GM20431 (cell line): ENCODE results near the gene PPP4R4.
"Not testable (repeated sequence)": the region's sequence is repeated elsewhere in the genome, so short reads cannot be mapped to it uniquely, and the experiment has no call there.

Experiments used
- in situ Hi-C: fragments of 300-500 bp; cut with MseI, MboI; formaldehyde crosslinking; loops from one replicate; pipeline ENCODE4 v1.15.0; 2020; ENCODE audit warnings: low sequenced_read_pairs; ENCODE audit not compliant: unreplicated experiment

Gene PPP4R4

DNA sequence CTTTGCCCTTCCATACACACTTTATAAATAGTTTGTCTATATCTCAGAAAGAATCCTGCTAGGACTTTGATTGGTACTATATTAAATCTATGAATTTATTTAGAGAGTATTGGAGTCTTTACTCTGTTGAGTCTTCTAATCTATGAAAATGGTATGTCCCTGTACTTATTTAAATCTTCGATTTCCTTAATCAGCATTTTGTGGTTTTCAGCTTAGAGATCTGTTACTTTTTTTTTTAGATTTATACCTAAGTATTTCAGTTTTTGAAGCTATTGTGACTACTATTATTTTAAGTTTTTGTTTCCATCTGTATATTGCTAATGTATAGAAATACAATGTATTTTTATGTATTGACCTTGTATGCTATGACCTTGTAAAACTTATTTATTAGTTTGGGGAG is 31.3 kb upstream of the PPP4R4 start:
- in situ Hi-C loops = no loop called here

DNA sequence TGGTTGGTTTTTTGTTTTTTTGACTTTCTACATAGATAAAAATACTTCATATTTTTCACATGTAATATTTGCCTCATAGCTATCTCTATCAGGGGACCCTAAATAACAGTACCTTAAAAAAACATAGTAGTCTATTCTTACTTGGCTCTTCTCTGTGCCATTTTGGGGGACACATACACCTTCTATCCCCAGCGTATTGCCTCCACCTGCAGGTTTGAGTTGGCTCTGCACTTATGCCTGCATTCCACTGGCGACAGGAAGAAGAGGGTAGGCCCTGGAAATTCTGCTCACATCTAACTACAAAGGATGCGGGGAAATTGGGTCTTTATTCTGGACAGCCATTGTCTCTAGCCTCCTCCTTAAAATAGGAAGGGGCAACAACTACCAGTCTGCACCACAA is 30.9 kb upstream of the PPP4R4 start:
- in situ Hi-C loops = no loop called here

DNA sequence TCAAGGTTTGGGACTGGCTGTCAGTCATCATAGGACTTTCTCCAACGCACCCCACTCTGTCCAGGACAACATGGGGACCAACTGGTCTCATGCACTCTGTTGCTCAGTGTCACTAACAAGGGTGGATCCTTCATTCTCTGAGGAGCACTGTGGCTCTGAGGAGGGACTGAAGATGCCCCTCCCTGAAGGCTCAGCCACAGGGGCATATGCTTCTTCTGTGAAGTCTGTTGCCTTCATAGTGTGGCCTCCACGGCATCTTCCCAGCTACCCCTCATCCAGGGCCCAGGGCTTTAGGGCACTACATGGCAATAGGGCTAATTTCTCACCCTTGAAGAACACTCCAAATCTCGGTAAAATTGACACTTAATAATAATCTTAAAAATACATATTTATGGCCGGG is 30.4 kb upstream of the PPP4R4 start:
- in situ Hi-C loops = no loop called here

DNA sequence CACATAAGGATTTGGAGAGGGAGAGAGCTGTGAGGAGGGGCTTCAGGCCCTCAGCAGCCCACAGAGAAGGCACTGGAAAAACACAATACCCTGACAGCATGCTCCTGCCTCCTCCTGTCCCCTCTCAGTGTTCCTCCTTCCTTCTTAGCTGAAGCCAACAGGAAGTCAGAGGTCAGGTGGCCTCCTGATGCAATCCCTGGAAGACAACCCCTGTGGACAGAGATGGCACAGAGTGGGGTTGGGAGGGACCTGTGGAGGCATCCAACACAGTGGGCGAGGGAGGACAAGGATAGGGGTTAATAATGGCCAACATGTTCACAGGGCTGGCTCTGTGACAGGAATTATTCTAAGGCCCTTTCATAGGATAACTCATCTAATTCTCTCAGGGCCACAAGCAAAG is 29.4 kb upstream of the PPP4R4 start:
- in situ Hi-C loops = no loop called here

DNA sequence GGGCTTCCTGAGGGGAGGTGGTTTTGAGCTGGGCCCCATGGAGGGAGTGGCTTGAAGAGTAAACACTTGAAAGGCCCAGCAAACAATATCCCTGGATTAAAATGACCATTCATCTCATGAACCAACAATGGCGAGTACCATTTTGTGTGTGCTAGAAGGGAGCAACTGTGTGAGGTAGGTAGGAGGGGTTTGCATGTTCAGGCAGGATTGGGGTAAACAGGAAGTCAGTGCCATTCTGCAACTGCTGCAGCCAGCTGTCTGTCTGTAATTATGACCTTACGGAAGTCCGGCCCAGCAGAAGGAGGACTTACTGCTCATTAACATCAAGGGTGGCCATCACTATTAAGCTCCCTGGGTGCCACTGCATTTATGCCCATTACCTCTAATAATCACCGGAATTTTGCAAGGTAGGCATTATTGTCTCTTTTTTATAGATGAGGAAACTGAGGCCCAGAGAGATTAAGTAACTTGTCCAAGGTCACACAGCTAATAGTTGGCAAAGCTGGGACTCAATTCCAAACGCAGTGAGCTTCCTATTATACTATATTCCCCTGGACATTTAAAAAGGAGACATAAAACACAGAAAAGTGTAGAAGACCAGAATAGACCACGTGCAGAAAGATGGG is 28.1 kb upstream of the PPP4R4 start:
- in situ Hi-C loops = no loop called here

DNA sequence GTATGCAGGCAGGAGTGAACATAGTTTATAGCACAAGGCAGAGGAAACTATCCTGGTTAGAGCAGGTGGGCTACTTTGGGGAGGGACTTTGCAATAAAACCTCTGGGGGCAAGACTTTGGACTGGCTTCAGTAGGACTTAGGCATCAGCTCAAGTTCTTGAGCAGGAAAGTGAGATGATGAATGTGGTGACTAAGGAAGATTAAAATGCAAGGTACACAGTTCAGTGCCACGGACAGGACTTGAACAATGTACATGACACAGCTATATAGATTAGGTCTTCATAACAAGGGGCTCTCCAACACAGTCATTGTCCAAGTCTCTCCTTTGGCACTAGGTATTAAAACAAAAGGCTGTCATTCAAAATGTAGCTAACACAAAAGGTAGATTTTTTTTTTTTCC is 21.4 kb upstream of the PPP4R4 start:
- in situ Hi-C loops = no loop called here

DNA sequence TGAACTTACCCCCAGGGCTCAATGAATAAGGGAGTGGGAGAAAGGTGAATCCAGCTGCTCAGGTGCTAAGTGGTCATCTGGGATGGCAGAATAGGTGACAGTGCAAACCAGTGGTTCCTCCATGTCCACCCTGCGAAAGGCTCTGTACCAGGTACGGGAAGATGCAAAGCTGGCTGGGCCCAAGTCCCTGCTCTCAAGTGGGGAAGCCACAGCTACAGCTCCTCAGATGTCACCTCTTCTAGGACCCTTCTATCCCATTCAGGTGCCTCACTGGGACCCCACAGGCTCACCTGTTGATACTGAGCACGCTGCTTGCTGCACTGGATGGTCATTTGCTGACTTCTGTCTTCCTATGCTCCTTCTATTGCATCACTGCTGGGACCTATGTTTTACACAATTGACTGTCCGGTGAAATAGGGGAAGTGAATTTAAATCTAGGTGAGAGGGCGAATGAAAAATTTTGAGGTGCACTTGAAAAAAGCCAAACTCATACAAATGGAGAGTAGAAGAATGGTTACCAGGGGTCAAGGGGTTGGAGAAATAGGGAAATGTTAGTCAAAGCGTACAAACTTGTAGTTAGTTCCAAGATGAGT is 20.3 kb upstream of the PPP4R4 start:
- in situ Hi-C loops = no loop called here

DNA sequence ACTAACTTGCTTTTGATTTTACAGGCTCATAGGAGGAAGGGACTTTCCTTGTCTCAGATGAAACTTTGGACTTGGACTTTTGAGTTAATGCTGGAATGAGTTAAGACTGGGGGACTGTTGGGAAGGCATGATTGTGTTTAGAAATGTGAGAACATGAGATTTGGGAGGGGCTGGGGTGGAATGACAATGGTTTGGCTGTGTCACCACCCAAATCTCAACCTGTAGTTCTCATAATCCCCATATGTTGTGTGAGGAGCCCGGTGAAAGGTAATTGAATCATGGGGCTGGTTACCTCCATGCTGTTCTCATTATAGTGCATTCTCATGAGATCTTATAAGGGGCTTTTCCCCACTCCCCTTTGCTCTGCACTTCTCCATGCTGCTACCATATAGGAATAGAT is 18.0 kb upstream of the PPP4R4 start:
- in situ Hi-C loops = not testable (repeated sequence)

DNA sequence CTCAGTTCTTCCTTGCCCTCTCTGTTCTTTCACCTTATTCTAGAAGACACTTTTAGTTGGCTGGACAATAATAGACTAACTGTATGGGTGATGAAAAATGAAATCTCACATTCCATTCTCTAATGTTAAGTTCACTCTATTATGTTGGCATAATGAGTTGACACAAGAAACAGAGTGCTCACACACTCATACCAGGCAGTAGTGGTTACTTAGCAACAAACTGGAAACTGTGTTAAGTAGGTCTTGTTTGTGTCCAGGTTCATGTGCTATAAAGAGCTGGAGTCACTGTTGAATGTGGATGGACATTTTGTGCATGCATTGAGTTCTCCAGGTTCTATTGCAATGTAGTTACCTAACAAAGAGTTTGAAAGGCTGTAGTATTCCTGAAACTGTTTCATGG is 16.9 kb upstream of the PPP4R4 start:
- in situ Hi-C loops = no loop called here

DNA sequence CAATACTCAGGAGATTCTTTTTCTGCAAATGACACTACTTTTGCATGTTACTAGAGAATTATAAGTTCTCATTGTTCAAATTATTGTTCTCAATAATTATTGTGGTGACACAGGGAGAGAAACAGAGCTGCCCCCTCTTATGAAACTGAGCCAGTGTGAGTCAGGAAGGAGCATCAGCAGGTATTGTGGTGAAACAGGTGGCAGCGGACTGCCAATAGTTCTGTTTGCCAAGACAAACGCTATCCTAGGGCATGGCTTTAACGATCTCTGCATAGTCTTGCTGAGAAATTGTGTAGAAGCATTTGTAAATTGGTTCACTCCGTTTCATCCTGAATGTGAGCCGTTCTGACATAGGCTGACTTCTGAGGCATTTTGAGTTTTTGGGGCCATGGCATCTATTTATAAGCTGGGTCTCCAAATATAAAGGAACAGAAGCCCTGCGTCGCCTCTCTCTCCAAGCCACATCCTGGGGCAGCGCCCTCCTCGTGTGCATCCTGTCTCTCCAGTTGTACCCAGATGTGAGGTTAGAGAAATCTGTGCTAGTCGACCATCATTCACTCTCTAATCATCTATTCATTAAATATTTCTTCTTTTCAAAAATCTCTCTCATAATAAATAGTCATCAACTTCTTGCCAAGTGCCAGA is 15.8 kb upstream of the PPP4R4 start:
- in situ Hi-C loops = no loop called here

DNA sequence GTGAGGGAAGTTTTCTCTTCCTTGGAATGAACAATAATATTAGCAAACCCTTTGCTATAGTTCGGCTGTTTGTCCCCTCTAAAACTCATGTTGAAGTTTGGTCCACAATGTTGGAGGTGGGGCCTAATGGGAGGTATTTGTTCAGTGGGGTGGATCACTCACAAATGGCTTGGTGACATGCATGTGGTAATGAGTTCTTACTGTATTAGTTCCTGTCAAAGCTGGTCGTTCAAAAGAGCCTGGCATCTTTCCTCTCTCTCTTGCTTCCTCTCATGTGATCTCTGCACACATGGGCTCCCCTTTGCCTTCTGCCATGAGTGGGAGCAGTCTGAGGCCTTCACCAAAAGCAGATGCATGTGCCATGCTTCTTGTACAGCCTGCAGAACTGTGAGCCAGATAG is 13.1 kb upstream of the PPP4R4 start:
- in situ Hi-C loops = no loop called here

DNA sequence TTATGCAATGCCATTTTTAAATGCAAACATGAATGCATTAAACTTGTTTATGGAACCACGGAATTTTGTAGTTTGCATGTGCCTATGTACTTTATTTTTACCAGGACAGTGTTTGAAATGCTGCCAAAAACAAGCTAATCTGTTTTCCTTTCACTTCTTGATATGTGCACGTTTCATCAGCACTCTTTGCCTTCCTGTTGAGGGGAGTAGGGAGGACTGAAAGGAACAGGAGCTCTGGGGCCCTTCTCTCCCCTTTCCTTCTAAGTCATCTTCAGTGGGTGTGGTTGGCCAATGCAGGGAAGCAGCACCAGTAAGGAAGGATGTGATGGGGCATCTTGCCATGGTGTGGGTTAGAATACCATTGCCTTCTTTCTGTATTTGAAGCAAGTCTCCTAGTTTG is 12.1 kb upstream of the PPP4R4 start:
- in situ Hi-C loops = no loop called here

DNA sequence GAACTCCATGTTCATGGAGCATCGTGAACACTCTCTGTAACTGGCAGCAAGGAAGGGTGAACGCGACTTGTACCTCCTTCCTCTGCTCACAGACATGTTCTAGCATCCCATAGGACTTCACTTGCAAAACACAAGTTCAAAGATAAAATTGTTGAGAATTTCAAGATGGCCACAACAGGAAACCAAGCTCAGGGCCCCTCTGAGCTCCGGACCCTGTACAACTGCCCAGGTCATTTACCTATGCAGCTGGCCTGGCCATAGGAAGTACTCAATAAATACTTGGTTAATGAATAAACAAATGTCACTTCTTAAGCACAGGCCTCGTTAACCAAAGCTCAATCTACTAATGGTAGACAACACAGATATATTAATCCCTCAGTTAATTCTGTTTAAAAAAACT is 11.7 kb upstream of the PPP4R4 start:
- in situ Hi-C loops = no loop called here

DNA sequence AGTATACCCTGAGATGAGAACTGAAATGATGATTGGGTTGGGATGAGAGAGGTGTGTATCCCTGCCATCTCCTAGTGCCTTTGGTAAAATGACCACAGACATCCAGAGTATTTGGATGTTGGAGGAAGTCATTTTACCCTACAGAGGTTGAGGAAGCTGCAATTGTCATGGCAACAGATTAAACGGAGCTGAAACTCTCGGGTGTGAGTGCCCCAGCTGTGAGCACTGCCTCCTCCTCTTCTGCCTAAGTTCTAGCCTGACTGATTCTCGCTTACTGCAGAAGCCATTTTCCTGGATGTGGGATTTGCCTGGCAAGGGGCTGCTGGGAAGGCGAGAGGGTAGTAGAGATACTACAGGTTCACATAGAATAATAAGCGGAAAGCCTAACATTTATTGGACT is 10.3 kb upstream of the PPP4R4 start:
- in situ Hi-C loops = no loop called here

DNA sequence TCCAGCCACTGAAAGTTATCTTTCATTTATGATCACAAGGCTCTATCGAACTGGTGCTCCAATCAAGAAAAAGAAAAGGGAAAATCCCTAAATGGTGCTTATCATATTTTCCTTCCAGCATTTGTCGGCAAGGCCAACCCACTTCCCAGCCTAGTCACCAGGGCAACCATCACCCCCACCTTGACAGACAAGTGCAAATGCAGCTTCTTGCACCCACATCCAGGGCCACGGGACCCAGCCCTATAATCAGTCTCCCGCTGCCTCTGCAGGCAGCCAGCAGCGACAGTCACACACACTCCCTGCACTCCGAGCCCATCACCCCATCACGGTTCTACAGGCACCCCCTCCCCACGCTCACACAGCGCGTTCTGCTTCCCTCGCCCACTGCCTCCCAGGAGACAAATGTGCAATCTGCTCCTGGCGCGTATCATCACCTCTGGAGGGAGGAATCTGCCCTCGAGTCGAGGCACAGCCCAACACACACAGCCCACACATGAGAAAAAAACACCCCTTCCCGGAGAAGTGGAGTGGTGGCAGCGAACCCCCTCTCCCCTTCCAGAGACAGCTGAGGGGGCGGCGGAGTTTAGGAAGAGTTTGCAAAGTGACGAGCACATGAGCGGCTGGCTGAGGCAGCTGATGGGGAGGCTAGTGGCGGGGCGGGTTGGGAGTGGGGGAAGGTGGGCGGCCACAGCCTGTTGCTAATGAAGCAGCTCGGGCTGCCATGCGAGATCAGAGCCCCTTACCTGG is 9.3 kb upstream of the PPP4R4 start:
- in situ Hi-C loops = no loop called here

DNA sequence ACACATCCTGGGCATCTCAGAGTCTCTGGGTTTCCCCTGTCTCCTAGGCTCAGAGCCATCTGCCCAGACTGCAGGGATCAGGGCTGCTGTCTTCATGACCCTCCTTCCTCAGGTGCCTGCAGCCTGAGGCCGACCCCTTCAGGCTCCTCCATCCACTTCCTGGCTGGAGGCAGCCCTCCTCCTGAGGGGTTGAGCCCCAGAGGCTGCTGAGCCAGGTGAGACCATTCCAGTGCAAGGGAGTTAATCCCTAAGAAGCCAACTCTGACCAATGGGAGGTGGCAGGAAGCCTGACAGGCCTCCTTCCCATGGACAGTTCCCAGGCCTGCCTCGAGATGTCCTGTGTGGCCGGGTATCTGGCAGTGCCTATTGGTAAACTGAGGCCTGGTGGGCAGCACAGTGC is 8.4 kb upstream of the PPP4R4 start:
- in situ Hi-C loops = no loop called here

DNA sequence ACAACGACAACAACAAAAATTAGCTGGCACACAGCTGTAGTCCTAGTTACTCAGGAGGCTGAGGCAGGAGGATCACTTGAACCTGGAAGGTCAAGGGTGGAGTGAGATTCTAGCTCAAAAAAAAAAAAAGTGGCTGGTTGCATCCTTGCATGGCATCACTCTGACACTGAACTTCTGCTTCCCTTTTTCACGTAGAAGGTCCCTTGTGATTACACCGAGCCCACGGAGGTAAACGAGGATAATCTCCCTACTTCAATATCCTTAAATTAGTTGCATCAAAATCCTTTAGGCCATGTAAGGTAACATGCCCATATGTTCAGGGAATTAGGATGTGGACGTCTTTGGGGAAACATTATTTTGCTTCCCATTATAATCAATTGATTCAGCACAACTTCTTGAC is 4.0 kb upstream of the PPP4R4 start:
- in situ Hi-C loops = no loop called here

DNA sequence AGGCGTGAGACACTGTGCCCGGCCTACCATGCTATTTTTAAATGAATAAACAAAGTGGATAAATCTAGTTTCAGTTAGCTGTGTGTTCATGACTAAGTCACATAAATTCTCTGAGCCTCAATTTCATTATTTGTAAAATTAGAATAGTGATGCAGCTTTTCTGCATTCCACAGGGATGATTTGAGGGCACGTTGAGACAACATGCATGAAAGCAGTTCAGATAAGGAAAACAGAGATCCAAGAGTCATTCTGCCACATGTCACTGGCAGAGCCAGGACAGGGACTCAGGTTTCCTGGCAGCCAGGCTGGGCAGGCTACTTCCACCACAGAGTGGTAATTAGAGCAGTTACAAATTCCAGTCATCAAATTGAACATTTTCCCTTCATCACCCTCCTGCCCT is 2.9 kb upstream of the PPP4R4 start:
- in situ Hi-C loops = no loop called here

DNA sequence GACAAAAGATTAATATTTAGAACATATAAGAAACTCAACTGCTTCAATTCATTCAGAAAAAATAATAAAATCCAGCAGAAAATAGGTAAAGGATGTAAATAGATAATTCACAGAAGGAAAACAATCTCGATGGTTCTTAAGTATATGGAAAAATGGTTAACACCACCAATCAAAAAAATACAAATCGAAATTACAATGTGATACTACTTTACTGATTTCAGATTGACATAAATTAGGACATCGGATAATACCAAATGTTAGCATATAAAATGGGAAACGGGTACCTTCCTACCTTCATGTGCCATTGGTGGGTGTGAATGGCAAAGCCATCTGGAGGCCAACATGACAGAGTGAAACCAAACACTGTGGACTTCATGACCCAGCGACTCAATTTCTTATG is 1.6 kb upstream of the PPP4R4 start:
- in situ Hi-C loops = no loop called here

DNA sequence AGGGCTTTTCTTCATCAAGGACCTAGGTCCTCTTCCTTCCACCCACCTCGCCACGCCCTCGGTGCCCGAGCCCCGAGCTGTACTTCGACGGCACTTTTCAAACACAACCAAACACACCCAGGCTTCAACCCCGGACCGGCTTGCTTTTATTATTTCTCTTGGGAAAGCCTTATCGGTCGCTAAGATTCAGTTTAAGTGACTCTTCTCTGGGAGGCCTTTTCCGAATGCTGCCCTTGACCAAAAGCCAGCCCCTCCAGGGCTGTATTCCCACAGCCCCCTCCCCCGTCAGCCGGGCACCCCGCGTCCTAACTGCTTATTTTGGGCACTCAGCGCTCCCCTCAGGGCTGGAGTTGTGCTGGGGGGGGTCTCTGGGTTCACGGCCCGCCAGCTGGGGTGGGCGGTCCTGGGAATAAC is 644 bp upstream of the PPP4R4 start:
- in situ Hi-C loops = no loop called here

DNA sequence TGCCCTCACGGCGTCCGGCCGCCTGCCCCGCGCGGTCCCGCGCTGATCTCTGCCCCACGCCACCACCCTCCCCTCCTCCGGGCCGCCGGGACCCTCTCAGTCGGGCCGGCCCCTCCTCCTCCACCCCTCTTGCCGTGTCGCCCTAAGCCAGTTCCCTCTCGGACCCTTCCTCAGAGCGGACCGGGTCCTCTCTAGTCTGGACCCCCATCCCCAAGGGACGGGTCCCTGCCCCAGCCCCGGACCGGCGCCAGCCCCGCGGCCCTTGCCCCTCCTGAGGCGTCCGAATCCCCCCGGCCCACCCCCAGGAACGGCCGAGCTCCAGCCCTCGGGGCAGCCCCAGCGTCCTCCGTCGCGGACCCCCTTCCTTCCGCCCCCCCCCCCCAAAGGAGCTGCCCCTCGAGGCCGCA is 485 bp downstream of the PPP4R4 start:
- in situ Hi-C loops = no loop called here
